ENCODE results near the gene SHROOM2. TPM values are rescaled to one million over a fixed set of nuclear protein-coding genes. Genes with fewer than 3 reads are reported as not detected.

The SHROOM2 gene
- polyA plus RNA-seq, 1 donor = 7.0 TPM

- H3K4me3 ChIP-seq (ENCODE audit: low read length) = no peak overlapping the region
- H3K4me1 ChIP-seq (ENCODE audit: control insufficient read depth, insufficient read depth, low read length) = peaks cover 11% of the 10 kb centered on the region
- no peak overlapping the region for H3K27ac ChIP-seq (ENCODE audit: low read length)
- H3K9me3 ChIP-seq (ENCODE audit: control insufficient read depth, low read depth, low read length) = no peaks in the 10 kb centered on the region
- H3K27me3 ChIP-seq (ENCODE audit: control insufficient read depth, insufficient read depth, low read length) = no peaks in the 10 kb centered on the region
- no peaks in the 10 kb centered on the region for H3K36me3 ChIP-seq (ENCODE audit: control insufficient read depth, insufficient read depth, low read length)
- WGBS (ENCODE audit: insufficient coverage, low lambda C conversion rate) = no CpG with 5 or more reads among the region's 14 CpGs
- no peak for DNase-seq
These were observed 43.4 kb downstream of the SHROOM2 start for GRCh38 chrX:9829308-9830267.

- Histone ChIP-seq H3K4me3 (ENCODE audit: low read length) (no peak overlapping the region), H3K36me3 (ENCODE audit: control insufficient read depth, insufficient read depth, low read length) (no peaks in the 10 kb centered on the region), H3K9me3 (ENCODE audit: control insufficient read depth, low read depth, low read length) (no peaks in the 10 kb centered on the region), H3K27me3 (ENCODE audit: control insufficient read depth, insufficient read depth, low read length) (no peaks in the 10 kb centered on the region), H3K27ac (ENCODE audit: low read length) (no peak overlapping the region), H3K4me1 (ENCODE audit: control insufficient read depth, insufficient read depth, low read length) (no peaks in the 10 kb centered on the region)
- WGBS (ENCODE audit: insufficient coverage, low lambda C conversion rate) = no CpG with 5 or more reads among the region's 6 CpGs
- DNase-seq = no peak
These were observed 46.6 kb downstream of the SHROOM2 start for GRCh38 chrX:9832811-9833210.

GRCh38 chrX:9835585-9836210 is 49.5 kb downstream of the SHROOM2 start:
- Histone ChIP-seq H3K4me1 (ENCODE audit: control insufficient read depth, insufficient read depth, low read length) (no peaks in the 10 kb centered on the region), H3K27ac (ENCODE audit: low read length) (no peak overlapping the region), H3K9me3 (ENCODE audit: control insufficient read depth, low read depth, low read length) (no peaks in the 10 kb centered on the region), H3K27me3 (ENCODE audit: control insufficient read depth, insufficient read depth, low read length) (no peaks in the 10 kb centered on the region), H3K36me3 (ENCODE audit: control insufficient read depth, insufficient read depth, low read length) (no peaks in the 10 kb centered on the region), H3K4me3 (ENCODE audit: low read length) (no peak overlapping the region)
- DNase-seq = no peak
- WGBS (ENCODE audit: insufficient coverage, low lambda C conversion rate) = no CpG with 5 or more reads among the region's 11 CpGs

- Histone ChIP-seq H3K4me3 (ENCODE audit: low read length) (no peak overlapping the region), H3K36me3 (ENCODE audit: control insufficient read depth, insufficient read depth, low read length) (no peaks in the 10 kb centered on the region), H3K9me3 (ENCODE audit: control insufficient read depth, low read depth, low read length) (no peaks in the 10 kb centered on the region), H3K4me1 (ENCODE audit: control insufficient read depth, insufficient read depth, low read length) (peaks cover 8% of the 10 kb centered on the region), H3K27ac (ENCODE audit: low read length) (peak overlapping the region; percentile 56), H3K27me3 (ENCODE audit: control insufficient read depth, insufficient read depth, low read length) (no peaks in the 10 kb centered on the region)
- DNase-seq = peak; percentile 60 to 85
- no CpG with 5 or more reads among the region's 6 CpGs for WGBS (ENCODE audit: insufficient coverage, low lambda C conversion rate)
These were observed 56.3 kb downstream of the SHROOM2 start for GRCh38 chrX:9842541-9842940.

- Histone ChIP-seq H3K27ac (ENCODE audit: low read length) (no peak overlapping the region), H3K4me1 (ENCODE audit: control insufficient read depth, insufficient read depth, low read length) (peaks cover 8% of the 10 kb centered on the region), H3K9me3 (ENCODE audit: control insufficient read depth, low read depth, low read length) (no peaks in the 10 kb centered on the region), H3K4me3 (ENCODE audit: low read length) (no peak overlapping the region), H3K36me3 (ENCODE audit: control insufficient read depth, insufficient read depth, low read length) (no peaks in the 10 kb centered on the region), H3K27me3 (ENCODE audit: control insufficient read depth, insufficient read depth, low read length) (no peaks in the 10 kb centered on the region)
- DNase-seq = peak in 1 of 2 donors; percentile 41
- no CpG with 5 or more reads among the region's 7 CpGs for WGBS (ENCODE audit: insufficient coverage, low lambda C conversion rate)
These were observed 58.8 kb downstream of the SHROOM2 start for GRCh38 chrX:9844936-9845577.

GRCh38 chrX:9845578-9845952 is 59.3 kb downstream of the SHROOM2 start:
- H3K4me1 ChIP-seq (ENCODE audit: control insufficient read depth, insufficient read depth, low read length) = peaks cover 8% of the 10 kb centered on the region
- H3K27ac ChIP-seq (ENCODE audit: low read length) = no peak overlapping the region
- H3K27me3 ChIP-seq (ENCODE audit: control insufficient read depth, insufficient read depth, low read length) = no peaks in the 10 kb centered on the region
- WGBS (ENCODE audit: insufficient coverage, low lambda C conversion rate) = no CpG with 5 or more reads among the region's 6 CpGs
- DNase-seq = no peak
- no peaks in the 10 kb centered on the region for H3K9me3 ChIP-seq (ENCODE audit: control insufficient read depth, low read depth, low read length)
- H3K36me3 ChIP-seq (ENCODE audit: control insufficient read depth, insufficient read depth, low read length) = no peaks in the 10 kb centered on the region
- no peak overlapping the region for H3K4me3 ChIP-seq (ENCODE audit: low read length)

GRCh38 chrX:9846631-9847030 is 60.4 kb downstream of the SHROOM2 start:
- Histone ChIP-seq H3K27ac (ENCODE audit: low read length) (peak overlapping the region; percentile 29), H3K36me3 (ENCODE audit: control insufficient read depth, insufficient read depth, low read length) (no peaks in the 10 kb centered on the region), H3K4me3 (ENCODE audit: low read length) (no peak overlapping the region), H3K27me3 (ENCODE audit: control insufficient read depth, insufficient read depth, low read length) (no peaks in the 10 kb centered on the region), H3K4me1 (ENCODE audit: control insufficient read depth, insufficient read depth, low read length) (peaks cover 8% of the 10 kb centered on the region), H3K9me3 (ENCODE audit: control insufficient read depth, low read depth, low read length) (no peaks in the 10 kb centered on the region)
- no peak for DNase-seq
- WGBS (ENCODE audit: insufficient coverage, low lambda C conversion rate) = no CpG with 5 or more reads among the region's 8 CpGs

GRCh38 chrX:9847071-9847470 is 60.8 kb downstream of the SHROOM2 start:
- Histone ChIP-seq H3K27me3 (ENCODE audit: control insufficient read depth, insufficient read depth, low read length) (no peaks in the 10 kb centered on the region), H3K9me3 (ENCODE audit: control insufficient read depth, low read depth, low read length) (no peaks in the 10 kb centered on the region), H3K36me3 (ENCODE audit: control insufficient read depth, insufficient read depth, low read length) (no peaks in the 10 kb centered on the region), H3K4me1 (ENCODE audit: control insufficient read depth, insufficient read depth, low read length) (peaks cover 8% of the 10 kb centered on the region), H3K4me3 (ENCODE audit: low read length) (no peak overlapping the region), H3K27ac (ENCODE audit: low read length) (peak overlapping the region; percentile 29)
- DNase-seq = peak; percentile 31 to 48
- 100% methylated on average over 1 of the region's 8 CpGs for WGBS (ENCODE audit: insufficient coverage, low lambda C conversion rate)

- no CpG with 5 or more reads among the region's 17 CpGs for WGBS (ENCODE audit: insufficient coverage, low lambda C conversion rate)
- no peak for DNase-seq
- no peaks in the 10 kb centered on the region for H3K36me3 ChIP-seq (ENCODE audit: control insufficient read depth, insufficient read depth, low read length)
- H3K27ac ChIP-seq (ENCODE audit: low read length) = no peak overlapping the region
- no peaks in the 10 kb centered on the region for H3K9me3 ChIP-seq (ENCODE audit: control insufficient read depth, low read depth, low read length)
- H3K27me3 ChIP-seq (ENCODE audit: control insufficient read depth, insufficient read depth, low read length) = no peaks in the 10 kb centered on the region
- no peak overlapping the region for H3K4me3 ChIP-seq (ENCODE audit: low read length)
- H3K4me1 ChIP-seq (ENCODE audit: control insufficient read depth, insufficient read depth, low read length) = no peaks in the 10 kb centered on the region
These were observed 62.7 kb downstream of the SHROOM2 start for GRCh38 chrX:9848718-9849479.

DNA sequence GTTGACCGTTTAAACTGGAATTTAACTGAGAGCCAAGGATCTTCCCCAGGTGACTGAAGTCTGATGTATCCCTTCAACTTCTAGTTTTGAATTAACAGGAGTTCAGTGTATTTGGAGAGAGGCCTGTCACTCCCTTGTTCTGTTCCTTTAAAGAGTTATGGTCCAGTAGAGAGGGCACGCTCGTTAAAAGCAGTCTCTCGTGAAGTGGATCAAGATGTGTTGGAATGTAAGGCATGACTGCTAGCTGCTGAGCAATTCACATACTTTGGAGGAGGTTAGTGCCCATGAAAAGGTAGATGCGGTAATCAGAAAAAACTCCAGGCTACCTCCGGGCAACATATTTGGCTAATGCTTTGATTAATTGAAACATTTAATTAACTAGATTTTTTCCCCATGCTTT is 65.7 kb downstream of the SHROOM2 start:
- H3K27ac ChIP-seq (ENCODE audit: low read length) = no peak overlapping the region
- H3K27me3 ChIP-seq (ENCODE audit: control insufficient read depth, insufficient read depth, low read length) = no peaks in the 10 kb centered on the region
- 60% methylated on average over 1 of the region's 6 CpGs for WGBS (ENCODE audit: insufficient coverage, low lambda C conversion rate)
- H3K36me3 ChIP-seq (ENCODE audit: control insufficient read depth, insufficient read depth, low read length) = no peaks in the 10 kb centered on the region
- H3K4me1 ChIP-seq (ENCODE audit: control insufficient read depth, insufficient read depth, low read length) = no peaks in the 10 kb centered on the region
- no peak overlapping the region for H3K4me3 ChIP-seq (ENCODE audit: low read length)
- H3K9me3 ChIP-seq (ENCODE audit: control insufficient read depth, low read depth, low read length) = no peaks in the 10 kb centered on the region
- no peak for DNase-seq
